ENCODE measurements around the gene NTNG1.

NTNG1 gene

DNA sequence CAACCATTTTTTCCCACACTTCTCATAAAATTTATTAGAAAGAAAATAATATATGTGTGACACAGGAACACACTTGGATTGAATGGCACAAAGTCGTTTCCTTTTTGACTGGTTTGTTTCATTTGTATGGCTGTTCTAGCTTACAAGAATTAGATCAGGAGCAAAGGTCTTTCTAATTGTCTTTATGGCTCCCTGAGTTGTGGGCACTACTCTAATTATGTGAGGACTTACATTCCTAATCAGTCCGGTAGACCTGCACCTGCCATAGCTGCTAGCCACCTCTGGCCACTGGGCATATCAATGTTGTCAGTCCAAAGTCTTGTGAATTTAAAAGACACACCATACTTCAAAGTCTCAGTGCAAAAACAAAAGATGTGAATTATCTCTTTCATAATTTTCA lies 346.7 kb downstream of the NTNG1 start:
- TF ChIP-seq CTCF (IDR thresholded peaks at IDR 0.05; ENCODE audit: insufficient read depth, low read length): no peak
- TF ChIP-seq, protein P1, sequence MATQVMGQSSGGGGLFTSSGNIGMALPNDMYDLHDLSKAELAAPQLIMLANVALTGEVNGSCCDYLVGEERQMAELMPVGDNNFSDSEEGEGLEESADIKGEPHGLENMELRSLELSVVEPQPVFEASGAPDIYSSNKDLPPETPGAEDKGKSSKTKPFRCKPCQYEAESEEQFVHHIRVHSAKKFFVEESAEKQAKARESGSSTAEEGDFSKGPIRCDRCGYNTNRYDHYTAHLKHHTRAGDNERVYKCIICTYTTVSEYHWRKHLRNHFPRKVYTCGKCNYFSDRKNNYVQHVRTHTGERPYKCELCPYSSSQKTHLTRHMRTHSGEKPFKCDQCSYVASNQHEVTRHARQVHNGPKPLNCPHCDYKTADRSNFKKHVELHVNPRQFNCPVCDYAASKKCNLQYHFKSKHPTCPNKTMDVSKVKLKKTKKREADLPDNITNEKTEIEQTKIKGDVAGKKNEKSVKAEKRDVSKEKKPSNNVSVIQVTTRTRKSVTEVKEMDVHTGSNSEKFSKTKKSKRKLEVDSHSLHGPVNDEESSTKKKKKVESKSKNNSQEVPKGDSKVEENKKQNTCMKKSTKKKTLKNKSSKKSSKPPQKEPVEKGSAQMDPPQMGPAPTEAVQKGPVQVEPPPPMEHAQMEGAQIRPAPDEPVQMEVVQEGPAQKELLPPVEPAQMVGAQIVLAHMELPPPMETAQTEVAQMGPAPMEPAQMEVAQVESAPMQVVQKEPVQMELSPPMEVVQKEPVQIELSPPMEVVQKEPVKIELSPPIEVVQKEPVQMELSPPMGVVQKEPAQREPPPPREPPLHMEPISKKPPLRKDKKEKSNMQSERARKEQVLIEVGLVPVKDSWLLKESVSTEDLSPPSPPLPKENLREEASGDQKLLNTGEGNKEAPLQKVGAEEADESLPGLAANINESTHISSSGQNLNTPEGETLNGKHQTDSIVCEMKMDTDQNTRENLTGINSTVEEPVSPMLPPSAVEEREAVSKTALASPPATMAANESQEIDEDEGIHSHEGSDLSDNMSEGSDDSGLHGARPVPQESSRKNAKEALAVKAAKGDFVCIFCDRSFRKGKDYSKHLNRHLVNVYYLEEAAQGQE (IDR thresholded peaks at IDR 0.05; ENCODE audit: insufficient replicate concordance, low read depth): no peak
- no peak for TF ChIP-seq POLR2AphosphoS5 (IDR thresholded peaks at IDR 0.05; ENCODE audit: low read depth)
- no peak for TF ChIP-seq GABPA (IDR thresholded peaks at IDR 0.05; ENCODE audit: low read depth)
- TF ChIP-seq SPI1 (IDR thresholded peaks at IDR 0.05; ENCODE audit: borderline replicate concordance, low read depth): no peak
- Histone ChIP-seq H3K27me3 (ENCODE audit: insufficient read depth, poor library complexity, severe bottlenecking) (no peaks in the 10 kb centered on the region), H3K27ac (replicated peaks) (no peak overlapping the region), H3K4me3 (replicated peaks; ENCODE audit: insufficient read depth, low read length) (no peak overlapping the region)
- no peak for DNase-seq (ENCODE audit: low read depth in 1 of 2, low spot score in 1 of 2)

GRCh38 chr1:107491582-107491981 lies 350.7 kb downstream of the NTNG1 start:
- no peaks in the 10 kb centered on the region for H3K27me3 ChIP-seq (ENCODE audit: insufficient read depth, poor library complexity, severe bottlenecking)
- H3K4me3 ChIP-seq (replicated peaks; ENCODE audit: insufficient read depth, low read length): no peak overlapping the region
- no peak for DNase-seq (ENCODE audit: low read depth in 1 of 2, low spot score in 1 of 2)
- no peak overlapping the region for H3K27ac ChIP-seq (replicated peaks)
- TF ChIP-seq GABPA (IDR thresholded peaks at IDR 0.05; ENCODE audit: low read depth) (no peak), CTCF (IDR thresholded peaks at IDR 0.05; ENCODE audit: insufficient read depth, low read length) (no peak), POLR2AphosphoS5 (IDR thresholded peaks at IDR 0.05; ENCODE audit: low read depth) (no peak), SPI1 (IDR thresholded peaks at IDR 0.05; ENCODE audit: borderline replicate concordance, low read depth) (no peak)
- TF ChIP-seq, protein P1 (IDR thresholded peaks at IDR 0.05; ENCODE audit: insufficient replicate concordance, low read depth): no peak

- no peak overlapping the region for H3K27ac ChIP-seq (replicated peaks)
- no peaks in the 10 kb centered on the region for H3K27me3 ChIP-seq (ENCODE audit: insufficient read depth, poor library complexity, severe bottlenecking)
- TF ChIP-seq GABPA (IDR thresholded peaks at IDR 0.05; ENCODE audit: low read depth) (no peak), CTCF (IDR thresholded peaks at IDR 0.05; ENCODE audit: insufficient read depth, low read length) (no peak), POLR2AphosphoS5 (IDR thresholded peaks at IDR 0.05; ENCODE audit: low read depth) (no peak), SPI1 (IDR thresholded peaks at IDR 0.05; ENCODE audit: borderline replicate concordance, low read depth) (no peak)
- TF ChIP-seq, protein P1 (IDR thresholded peaks at IDR 0.05; ENCODE audit: insufficient replicate concordance, low read depth): no peak
- DNase-seq (ENCODE audit: low read depth in 1 of 2, low spot score in 1 of 2): no peak
- no peak overlapping the region for H3K4me3 ChIP-seq (replicated peaks; ENCODE audit: insufficient read depth, low read length)
Measured at GRCh38 chr1:107493111-107493716, 352.4 kb downstream of the NTNG1 start.
